HG03095 (cell line): ENCODE measurements around the gene COL27A1.

Experiments used
- ATAC-seq: cut with Tn5 transposase; IDR thresholded peaks from one replicate; pipeline ENCODE4 v1.9.1; 2021; ENCODE audit warnings: moderate library complexity; ENCODE audit not compliant: unreplicated experiment

The COL27A1 gene

DNA sequence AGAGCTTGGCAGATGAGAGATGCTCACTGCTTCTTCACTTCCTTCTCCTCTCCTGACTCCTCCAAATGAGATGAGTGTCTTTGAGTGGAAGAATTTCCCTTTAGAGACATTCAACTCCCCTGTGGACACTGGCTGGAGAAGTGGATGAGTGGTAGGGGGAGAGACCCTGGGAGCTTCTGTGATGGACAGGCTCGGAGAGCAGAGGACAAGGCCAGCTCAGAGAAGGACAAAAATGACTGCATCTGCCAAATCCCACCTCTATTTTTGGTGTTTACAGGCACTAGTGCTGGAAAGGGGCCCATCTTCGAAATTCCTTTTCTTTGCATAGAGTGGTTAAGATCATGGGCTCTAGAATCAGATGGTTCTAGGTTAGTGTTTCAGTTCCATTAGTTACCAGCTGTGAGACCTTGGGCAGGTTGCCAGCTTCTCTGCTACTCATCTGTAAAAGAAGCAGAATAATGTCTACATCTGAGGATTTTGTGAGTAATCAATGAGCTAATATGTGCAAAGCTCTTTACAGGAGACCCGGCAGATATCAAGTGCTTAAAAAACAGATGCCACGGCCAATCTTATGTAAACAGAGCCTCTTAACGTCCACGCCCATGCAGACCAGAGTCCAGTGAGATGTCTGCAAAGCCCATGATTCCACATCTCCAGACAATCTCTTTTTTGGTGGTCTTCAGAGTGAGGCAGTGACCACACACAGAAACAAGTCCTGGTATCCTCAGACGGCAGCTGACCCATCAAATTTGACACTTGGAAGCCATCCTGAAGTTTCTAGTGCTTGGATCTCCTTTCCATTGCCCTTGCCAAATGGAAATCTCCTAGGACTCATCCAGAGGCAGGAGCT is 13.6 kb upstream of the COL27A1 start:
- ATAC-seq, result no peak

DNA sequence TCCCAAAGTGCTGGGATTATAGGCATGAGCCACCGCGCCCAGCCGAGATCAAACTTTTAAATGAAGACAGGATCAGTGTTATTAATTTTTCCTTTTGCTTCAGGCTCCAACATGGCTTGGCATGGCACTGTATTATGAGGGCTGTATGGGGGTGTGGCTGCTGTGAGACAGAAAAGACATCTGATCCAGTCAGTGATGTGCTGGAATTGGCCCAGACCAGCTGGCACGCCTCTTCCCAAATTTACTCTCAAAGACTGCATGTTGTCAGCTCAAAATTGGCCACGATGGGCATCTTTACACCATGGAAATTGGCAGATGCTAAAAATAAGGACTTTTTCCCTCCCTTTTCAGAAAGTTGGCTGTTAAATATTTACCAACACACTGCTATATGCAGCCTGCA is 12.1 kb upstream of the COL27A1 start:
- no peak for ATAC-seq

DNA sequence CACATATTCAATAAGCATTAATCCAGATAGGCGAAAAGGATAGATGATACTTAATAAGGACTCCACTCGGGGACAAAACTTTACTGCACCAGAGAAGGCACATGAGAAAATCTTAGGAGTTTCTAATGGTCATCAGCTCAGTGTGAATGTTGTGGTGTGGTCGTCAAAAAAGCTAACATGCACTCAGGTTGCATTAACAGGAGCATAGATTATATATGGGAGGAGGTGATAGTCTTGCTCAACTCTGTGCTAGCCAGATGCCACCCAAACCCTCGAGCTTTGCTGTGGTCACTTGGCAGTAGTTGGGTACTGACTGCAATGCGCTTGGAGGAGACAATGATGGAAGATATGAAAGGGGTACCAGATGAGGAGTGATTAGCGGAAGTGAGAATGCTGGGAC is 8.6 kb upstream of the COL27A1 start:
- ATAC-seq, result no peak

DNA sequence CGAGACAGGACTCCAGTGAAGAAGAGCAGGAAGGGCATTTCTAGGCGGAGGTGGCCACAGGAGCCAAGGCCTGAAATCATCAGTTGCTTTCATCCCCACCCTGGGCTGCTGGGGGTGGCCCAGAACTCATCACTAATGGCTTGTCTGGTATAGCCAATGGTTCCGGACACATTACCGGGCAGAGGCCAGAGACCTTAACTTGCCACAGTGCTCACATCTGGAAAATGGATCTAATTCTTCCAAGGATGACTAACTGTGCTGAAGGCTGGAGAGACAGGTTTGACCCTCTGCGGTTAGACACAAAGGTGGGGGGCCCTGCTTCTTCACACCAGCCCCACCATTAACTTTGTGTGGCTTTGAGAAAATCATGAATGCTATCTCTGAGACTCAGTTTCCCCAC is 6.2 kb upstream of the COL27A1 start:
- no peak for ATAC-seq

DNA sequence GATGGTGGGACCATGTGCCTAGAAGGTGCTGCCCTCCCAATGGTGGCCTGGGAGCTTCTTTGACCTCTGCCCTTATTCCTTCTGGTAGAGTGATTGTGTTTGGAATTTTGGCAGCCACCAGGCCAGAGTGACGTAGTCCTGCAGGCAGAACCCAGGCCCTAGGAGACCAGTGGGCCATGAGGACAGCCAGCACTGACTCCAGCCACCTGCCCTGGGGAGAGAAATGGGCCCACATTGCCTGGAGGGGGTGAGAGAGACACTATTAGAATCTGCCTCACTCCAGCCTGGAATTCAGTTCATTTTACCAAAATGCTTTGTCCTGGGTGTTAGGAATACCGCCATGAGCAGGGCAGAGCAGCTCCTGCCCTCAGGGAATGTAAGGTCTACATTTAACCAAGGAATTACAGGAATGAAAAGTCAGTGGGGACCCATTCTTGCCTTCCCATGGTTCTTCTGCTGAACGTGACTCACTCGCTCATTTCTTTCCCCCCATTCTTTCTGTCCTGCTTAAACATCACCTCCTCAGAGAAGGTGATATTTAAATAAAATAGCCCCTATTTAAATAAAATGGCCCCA is 5.5 kb upstream of the COL27A1 start:
- ATAC-seq, result no peak

DNA sequence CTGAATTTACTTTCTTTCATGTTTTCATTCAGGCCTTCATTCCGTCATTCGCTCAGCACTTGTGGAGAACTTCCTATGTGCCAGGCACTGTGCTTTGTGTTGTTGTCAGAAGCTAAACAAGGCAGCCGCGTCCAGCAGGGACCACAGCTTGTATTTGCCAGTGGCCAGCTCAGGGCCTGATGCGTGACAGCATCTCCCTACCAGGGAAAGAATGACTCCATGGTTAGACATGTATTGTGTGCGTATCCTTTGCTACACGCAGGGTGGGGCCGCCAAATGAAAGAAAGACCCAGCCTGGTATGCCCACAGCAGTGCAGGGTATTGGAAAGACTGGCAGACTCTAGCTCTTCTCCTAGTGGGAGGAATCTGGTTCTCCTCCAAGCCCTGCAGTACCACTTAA is 4.7 kb upstream of the COL27A1 start:
- no peak for ATAC-seq

DNA sequence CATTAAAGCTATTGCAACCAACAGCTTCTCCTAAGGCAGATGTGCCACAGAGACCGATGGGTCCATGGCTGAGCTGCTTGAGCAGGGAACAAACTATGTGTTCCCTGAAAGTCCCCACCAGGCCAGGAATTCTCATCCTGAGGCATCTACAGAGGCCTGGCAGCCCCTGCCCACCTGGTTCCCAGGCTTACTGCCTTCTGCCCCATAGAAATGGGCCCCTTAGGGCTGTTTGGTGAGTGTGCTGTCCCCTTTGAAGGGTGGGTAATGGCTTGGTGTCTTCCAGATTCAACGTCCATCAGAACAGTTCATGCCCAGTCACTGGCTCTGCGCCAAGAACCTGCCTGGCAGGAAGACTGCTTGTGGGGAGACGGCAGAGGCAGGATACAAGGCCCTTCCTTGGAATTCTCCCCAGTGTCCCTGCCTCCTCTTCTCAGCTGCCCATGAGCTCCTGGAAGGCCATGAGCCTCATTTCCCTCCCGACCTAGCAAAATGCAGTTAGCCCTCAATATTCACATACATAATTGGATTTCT is 3.8 kb upstream of the COL27A1 start:
- no peak for ATAC-seq

DNA sequence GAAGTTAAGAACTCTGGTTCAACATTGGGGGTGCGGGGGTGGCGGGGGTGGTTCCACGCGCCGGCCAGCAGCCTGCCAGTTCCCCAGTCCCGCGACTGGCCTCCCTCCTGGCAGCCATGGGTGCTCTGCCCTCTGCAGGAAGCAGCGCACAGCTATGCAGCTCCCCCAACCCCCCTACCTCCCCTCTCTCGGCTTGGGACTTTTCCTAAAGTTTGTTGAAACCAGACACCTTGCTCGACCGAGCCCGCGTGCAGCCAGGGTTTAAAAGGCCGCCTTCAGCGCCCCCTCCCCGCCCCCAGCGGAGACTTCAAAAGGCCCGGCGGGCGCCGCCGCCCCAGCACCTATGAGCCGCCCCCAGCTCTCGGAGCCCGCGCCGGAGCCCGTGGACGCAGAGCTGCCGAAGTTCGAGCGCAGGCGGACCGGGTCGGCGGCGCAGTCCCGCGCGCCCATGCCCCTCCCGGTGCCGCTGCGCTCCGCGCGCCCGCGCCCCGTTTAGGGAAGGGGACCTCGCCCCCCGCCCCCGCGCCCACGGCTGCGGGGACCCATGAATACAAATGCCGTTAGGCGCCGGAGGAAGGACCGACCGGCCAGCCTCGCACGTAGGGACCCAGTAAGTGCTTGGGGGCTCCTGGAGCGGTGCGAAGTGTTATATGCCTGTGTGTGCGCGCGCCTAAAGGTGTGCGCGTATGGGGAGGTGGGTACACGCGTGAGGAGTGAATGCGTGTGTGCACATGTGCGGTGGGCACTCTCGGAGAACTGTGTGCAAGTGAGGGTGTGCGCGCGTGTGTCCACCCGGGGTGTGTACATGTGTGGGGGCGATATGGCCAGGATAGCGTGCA is 1.4 kb upstream of the COL27A1 start:
- ATAC-seq, result no peak

DNA sequence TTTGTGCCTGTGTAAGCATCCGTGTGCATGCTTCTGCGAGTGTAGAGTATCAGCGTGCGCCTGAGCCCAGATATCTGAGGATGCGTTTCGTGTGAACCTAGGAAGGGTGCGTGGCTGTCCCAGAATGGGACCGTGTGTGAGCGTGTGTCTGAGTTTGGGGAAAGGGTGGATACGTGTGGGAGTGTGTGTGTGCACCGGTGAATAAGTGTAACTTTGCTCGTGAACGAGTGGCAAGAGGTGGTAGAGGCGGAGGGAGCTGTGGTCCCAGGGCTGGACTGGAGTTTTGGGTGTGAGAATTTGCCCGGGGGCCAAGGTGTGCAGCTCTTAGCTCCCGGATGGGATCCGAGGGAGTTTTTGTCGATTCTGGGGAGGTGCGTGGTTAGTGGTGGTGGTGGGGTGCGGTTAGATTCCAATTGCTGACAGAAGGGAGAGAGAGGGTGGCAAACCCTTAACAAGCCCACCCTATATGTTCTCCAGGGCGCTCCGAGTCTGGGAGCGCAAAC is 686 bp upstream of the COL27A1 start:
- ATAC-seq, result no peak

DNA sequence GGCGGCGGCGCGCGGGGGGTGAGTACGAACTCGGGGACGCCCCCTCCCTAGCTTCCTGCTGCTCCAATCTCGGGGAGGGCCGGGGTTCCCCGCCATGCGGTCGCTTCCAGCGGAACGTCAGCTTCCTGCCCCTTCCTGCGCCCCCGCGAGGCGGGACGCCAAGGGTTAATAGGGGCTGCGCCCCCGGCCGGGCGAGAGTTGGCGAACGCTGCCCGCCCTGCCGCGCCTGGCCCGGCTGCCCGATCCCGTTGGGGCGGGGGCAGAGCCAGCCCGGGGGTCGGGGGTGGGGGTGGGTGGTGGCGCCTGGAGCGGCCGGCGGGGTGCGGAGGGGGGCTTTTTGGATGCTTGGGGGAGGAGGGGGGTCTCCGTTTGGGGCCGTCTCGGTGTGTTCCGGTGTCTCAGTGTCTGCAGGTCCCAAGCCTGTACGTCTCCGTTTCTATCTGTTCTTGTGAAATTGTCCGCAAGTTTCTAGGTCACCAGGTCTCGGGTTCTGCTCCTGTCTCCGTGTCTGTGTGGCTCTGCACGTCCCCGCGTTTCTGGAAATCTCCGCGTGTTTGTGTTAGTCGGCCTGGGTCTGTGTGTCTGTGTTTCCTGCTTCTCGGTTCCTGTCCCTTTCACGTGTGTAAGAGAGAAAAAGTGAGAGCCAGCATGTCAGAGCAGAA is 789 bp downstream of the COL27A1 start:
- no peak for ATAC-seq

DNA sequence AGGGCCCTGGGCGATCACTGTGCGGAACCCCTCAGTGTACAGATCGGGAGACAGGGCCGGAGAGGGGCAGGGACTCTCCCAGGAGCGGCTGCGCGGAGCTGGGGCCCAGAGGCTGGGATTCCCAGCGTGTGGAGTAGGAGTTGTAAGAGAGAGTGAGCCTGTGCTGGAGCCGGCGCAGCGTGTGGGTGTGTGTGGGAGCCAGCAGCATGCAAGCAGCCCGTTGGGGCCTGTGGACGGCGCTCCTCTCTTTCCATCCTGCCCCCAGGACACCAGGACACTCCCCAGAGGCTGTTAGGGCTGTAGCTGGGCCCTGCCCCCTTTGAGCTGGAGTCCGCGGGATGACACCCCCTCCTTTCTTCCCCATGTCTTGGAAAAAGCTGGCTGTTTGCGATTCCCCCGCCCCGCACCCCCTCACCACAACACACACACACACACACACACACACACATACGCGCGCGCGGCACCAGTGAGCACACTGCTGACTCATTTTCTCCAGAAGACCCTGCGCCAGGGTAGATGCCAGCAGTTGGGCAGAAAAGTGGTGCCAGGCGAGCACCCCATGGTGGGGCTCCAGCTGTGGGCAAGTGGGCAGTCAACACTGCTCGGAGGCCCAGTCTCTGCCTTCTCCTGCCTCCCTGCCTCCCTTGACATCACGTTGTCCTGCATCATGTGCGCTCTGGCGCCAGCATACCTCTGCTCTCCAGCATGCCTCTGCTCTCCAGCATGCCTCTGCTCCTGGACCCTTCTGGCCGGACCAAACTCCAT is 1.5 kb downstream of the COL27A1 start:
- no peak for ATAC-seq

DNA sequence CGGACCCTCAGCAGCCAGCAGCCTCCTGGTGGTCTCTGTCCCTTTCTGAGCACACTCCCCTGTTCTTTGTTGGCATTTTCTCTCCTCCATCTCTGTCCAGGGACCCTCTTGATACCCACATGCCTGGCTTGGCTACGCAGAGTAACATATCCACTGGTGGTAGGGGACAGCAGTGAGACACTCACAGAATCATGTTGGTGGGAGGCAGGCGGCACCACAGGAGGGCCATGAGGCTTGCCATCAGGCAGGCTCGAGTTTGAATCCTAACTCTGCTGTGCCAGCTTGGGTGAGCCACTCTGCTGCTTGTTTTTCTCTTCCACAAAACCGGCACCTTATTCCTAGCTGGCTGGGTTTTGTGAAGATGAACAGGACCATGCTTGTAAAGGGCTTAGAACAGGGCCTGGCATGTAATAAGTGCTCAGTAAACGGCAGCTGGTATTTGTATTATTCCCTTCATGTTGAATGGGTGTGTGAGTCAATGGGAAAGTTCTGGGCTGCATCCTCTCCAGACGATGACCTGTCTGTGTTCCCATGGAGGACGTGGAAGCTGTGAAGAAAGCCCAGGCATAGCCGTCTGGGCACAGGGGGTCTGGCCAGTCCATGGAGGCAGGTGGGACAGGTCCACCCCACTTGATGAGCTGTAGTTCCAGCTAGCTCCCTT is 2.3 kb downstream of the COL27A1 start:
- no peak for ATAC-seq

DNA sequence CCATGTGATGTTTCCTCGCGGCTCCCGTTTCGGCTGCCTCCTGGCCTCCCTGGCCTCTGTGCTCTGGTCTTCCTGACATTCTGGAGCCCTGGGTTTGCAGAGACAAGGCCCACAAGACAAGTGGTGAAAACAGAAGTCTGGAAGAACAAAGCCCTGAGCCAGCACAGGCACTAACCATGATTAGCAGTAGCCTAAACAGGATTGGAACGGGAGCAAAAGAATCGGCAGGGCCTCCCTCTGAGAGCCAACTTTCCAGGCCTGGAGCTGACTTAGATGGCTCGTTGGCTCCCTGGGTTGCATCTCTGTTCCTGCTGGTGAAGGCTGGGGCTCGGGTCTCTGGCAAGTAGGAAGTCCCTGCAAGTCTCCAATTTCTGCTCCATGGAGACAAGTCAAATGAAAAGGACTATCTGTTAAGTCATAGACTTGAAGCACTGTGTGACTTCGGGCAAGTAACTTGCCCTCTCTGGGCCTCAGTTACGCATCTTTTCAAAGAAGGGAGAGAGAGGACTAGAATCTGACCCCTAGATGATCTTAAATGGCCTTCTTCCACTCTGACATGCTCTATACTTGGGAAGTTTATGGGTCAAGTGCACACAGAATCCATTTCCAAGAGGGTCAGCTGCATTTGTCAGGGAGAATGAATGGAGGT is 3.3 kb downstream of the COL27A1 start:
- no peak for ATAC-seq

DNA sequence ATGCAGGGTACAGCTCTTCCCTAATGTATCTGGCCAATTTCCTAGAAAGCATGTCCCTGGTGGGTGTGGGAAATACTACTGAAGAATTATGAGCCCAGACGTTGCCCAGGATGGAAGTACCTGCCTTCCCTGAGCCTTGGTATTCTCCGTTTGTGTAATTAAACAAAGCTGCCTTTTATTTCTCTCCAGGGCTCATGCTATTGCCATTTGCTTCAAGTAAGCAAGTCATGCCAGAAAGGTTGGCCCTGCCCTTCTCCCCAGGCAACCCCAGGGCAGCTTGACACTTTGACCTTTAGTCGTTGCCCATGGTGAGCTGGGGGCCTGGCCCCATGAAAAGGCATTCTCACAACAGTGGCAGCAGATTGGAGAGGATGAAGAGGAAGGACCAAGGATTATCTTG is 4.4 kb downstream of the COL27A1 start:
- no peak for ATAC-seq

DNA sequence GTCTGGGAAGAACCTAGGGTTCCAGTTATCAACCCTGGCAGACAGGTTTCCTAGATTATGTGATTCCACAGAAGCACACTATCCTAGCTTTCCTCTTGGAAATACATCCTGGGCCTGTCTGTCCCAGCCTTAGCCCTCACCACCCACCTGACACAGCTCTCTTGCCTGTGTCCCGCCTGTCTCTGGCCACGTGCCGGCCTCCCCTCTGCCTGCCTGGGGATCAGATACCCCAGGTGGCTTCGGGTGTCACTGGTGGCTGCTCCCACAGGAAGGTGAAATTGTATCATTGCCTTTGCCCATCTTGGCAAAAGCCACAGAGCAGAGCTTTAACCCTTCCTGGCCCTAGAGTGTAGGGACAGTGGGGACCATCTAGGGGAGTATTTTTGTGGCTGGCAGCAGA is 6.2 kb downstream of the COL27A1 start:
- no peak for ATAC-seq

DNA sequence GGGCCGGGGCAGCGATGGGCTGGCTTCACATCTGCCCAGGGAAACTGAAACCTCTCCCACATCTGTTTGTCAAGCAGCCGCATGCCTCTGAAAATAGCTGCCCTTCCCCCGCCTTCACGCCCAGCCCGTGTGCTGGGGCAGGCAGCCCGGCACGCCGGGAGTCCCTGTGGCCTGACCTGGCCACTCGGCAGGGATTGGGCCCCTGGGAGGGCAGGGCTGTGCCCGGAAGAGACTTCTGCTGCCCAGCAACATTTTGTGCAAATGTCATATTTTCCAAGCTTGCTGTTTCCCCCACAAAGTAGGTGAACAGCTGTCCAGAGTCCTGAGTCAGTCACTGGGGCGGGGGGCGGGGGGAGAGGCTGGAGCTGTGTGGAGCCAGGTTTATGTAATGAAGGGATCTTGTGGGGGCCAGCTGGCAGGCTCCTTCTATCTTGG is 8.2 kb downstream of the COL27A1 start:
- no peak for ATAC-seq

DNA sequence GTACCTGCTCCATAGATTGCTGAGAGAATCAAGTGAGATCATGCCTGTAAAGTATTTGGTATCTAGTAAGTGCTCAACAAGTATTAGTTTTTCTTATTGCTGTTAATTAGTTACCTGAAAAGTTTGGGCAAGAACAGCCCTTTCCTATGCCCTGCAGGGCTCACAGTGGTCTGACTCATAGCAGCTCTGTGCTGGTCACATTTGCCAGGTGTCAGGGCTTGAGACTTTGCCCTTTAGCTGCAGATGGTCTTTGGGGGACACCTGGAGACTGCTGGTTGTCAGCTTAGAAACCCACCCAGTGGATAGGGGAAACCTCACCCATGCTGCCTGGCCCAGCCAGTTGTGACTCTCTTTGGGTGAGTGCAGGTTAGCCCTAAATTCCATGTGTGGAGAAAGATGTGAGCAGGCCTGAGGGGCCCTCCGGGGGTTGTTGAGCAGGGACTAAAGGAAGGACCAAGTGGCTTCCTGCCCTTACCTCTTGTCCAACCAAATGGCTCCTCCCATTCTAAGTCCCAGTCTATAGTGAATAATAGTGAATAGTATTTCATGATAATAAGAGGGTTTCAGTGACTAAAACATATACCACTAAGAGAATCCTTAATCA is 9.0 kb downstream of the COL27A1 start:
- no peak for ATAC-seq

DNA sequence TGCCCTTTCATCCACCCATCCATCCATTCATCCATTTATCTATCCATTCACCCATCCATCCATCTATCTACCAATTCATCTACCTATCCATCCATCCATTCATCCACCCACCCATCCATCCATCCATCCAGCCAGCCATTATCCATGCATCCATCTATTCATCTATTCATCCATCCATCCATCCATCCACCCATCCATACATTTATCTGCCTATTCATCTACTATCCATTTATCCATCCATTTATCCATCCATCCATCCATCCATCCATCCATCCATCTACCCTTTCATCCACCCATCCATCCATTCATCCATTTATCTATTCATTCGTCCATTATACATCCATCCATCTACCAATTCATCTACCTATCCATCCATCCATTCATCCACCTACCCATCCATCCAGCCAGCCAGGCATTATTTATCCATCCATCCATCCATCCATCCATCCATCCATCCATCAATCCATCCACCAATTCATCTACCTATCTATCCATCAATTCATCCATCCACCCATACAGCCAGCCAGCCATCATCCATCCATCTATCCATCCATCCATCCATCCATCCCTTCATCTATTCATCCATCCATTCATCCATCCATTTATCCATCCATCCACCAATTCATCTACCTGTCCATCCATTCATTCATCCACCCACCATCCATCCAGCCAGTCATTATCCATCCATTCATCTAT is 10.2 kb downstream of the COL27A1 start:
- ATAC-seq, result no peak
